GM21825 (cell line): ENCODE results near the gene ZNF546.

ENCODE experiments used
- ATAC-seq: cut with Tn5 transposase; IDR thresholded peaks from one replicate; pipeline ENCODE4 v1.9.1; 2021; ENCODE audit warnings: mild to moderate bottlenecking, moderate library complexity; ENCODE audit not compliant: unreplicated experiment

ZNF546 gene

DNA sequence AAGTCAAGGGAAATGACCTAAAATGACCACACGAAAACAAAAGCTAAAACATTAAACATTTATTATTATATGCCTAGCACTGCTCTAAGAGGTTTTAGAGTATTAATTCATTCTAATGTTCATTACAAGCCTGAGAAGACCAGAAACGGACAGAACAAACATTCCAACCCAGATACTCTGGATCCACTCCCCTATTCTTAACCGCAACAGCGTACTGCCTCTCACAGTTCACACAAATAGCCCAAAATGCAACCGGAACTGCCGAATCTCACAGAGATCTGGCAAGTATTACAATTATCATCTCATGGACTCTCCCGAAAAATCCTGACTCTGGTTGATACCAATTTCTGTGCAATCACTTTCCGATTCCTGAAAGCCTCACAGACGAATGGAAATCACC is 57.8 kb downstream of the ZNF546 start:
- no peak for ATAC-seq

DNA sequence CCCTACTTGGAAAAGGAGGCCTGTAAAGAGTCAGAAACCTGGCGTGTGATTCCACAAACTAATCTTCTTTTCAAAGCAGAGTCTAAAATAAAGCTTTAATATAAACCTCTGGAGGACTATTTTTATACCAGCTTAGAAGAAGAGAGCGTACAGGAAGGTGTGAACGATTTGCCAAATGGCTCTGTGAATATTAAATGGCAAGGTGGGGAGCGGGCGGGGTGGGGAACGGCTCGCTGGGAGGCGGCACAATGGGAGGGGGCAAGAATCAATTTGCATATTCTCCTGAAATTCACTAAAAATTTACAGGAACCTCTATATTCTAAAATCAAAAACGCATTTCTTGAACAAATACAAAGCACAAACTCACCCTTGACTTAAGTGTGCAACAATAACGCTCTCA is 58.2 kb downstream of the ZNF546 start:
- no peak for ATAC-seq

DNA sequence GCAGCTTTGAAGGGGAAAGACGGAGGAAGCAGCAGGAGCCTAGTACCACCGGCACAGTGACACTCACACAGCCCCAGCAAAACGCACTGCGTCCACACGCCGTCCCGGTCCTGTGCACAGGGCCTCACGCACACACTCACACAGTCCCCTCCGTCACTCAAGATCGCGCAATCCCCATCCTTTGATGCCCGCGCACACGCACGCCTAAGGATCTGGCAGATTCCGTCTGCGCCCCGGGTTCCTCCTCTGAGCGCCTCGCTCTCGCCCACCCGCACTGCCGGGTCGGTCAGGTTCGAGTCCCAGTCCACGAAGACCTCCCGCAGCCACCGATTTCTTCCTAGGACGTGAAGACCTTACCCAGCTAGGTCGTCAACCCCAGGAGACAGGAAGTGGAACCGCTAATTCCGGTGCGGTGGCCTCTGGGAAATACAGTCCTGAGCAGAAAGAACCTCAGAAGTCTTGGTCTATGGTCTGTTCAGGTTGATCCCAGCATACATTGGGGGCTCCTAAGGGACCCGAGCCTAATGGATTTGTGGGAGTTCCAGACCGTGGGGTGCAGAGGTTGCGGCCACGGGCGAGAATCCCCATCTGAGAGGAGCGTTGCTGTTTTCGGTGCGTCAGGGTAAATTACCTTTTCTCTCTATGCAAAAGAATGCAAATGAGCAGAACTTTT is 59.1 kb downstream of the ZNF546 start, which contains the start of gene ZNF780B:
TSS of gene ZNF780B (minus strand) at position 400 of the 673 bp plus-strand sequence. CDS start 5,899 bp downstream, outside the sequence.
- peak; percentile 68 for ATAC-seq

DNA sequence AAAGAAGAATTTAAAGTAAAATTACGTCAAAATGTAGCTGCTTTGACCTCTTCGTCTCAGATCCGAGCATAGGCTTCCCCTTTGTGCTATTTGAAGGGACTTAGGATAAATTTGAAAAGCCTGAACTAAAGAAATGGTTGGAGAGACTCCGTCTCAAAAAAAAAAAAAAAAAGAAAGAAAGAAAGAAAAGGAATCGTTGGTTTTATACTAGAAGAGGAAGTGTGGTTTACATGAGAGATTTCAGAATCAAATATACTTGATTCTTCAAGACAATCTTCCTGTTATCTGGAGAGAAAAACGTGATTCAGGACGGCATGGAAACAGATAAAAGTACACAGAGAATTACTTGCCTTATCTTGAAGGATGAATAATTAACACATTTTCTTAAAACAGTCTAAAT is 59.6 kb downstream of the ZNF546 start:
- ATAC-seq: no peak

DNA sequence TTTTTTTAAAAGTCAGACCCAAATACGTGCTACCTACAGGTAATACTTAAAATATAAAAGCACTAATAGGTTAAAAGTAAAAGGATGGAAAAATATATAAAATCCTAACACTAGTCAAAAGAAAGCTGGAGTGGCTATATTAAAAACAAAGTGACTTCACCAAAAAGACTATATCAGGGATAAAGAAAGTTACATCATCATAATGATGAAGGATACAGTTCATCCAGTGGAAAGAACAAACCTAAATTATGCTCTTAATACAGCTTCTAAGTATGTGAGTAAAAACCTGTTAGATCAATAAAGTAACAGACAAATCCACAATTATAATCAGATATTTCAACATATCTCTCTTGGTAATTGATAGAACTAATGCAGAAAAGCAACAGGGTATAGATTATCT is 60.3 kb downstream of the ZNF546 start:
- no peak for ATAC-seq

DNA sequence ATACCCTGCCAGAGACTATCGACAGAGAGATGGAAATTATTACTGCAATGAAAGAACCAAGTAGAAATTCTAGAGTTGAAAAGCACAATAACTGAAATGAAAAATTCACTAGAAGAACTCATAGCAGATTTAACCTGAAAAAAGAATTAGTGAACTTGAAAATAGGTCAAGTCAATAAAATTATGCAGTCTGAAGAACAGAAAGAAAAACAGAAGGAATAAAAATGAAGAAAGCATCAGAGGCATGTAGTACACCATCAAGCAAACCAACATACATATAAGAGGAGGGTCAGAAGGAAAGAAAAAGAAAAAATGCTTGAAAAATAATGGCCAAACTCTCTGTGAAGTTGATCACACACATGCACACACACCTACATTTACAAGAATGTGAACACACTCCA is 62.8 kb downstream of the ZNF546 start:
- ATAC-seq: no peak

DNA sequence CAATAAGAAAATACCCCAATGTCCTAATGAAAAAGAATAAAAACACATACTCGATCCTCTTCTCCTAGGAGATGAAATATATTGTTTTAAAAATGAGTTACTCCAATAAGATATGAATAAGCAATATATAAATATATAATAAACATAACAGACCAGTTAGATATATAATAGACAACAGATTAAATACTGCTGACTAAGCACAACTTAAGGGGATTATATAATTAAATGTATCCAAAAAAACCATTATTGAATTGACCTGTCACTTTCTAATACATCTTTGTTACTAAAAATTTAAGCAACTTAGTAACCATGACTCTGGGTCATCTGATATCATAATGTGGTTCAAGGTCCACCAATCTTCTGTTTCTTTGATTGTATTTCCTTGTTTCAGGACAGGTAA is 73.2 kb downstream of the ZNF546 start:
- no peak for ATAC-seq
